ENCODE measurements around the gene P2RY2. TPM values are rescaled to one million over a fixed set of nuclear protein-coding genes. Genes with fewer than 3 reads are reported as not detected.

P2RY2 gene
- total RNA-seq, 1 donor from 2014 or later = 1.4 TPM

GRCh38 chr11:73240190-73240781, 22.2 kb downstream of the P2RY2 start:
- DNase-seq (ENCODE audit: extremely low read depth, low read depth, low spot score) = no peak

- no peak for DNase-seq (ENCODE audit: extremely low read depth, low read depth, low spot score)
Observed at GRCh38 chr11:73241300-73241699, 23.2 kb downstream of the P2RY2 start.

GRCh38 chr11:73242251-73243092, 24.4 kb downstream of the P2RY2 start:
- DNase-seq (ENCODE audit: extremely low read depth, low read depth, low spot score) = peak; percentile 52

- no peak for DNase-seq (ENCODE audit: extremely low read depth, low read depth, low spot score)
Observed at GRCh38 chr11:73243093-73243485, 25.0 kb downstream of the P2RY2 start.

- no peak for DNase-seq (ENCODE audit: extremely low read depth, low read depth, low spot score)
Observed at GRCh38 chr11:73244589-73245240, 26.6 kb downstream of the P2RY2 start.

GRCh38 chr11:73245461-73245860, 27.4 kb downstream of the P2RY2 start:
- DNase-seq (ENCODE audit: extremely low read depth, low read depth, low spot score) = no peak

GRCh38 chr11:73246303-73246702, 28.2 kb downstream of the P2RY2 start:
- DNase-seq (ENCODE audit: extremely low read depth, low read depth, low spot score) = no peak

- no peak for DNase-seq (ENCODE audit: extremely low read depth, low read depth, low spot score)
Observed at GRCh38 chr11:73248526-73249185, 30.6 kb downstream of the P2RY2 start.

GRCh38 chr11:73249304-73249703, 31.2 kb downstream of the P2RY2 start:
- DNase-seq (ENCODE audit: extremely low read depth, low read depth, low spot score) = no peak

GRCh38 chr11:73249853-73250783, 32.0 kb downstream of the P2RY2 start:
- no peak for DNase-seq (ENCODE audit: extremely low read depth, low read depth, low spot score)

GRCh38 chr11:73252577-73253191, 34.6 kb downstream of the P2RY2 start:
- no peak for DNase-seq (ENCODE audit: extremely low read depth, low read depth, low spot score)

- no peak for DNase-seq (ENCODE audit: extremely low read depth, low read depth, low spot score)
Observed at GRCh38 chr11:73257342-73258103, 39.4 kb downstream of the P2RY2 start.

GRCh38 chr11:73258104-73259035, 40.3 kb downstream of the P2RY2 start:
- DNase-seq (ENCODE audit: extremely low read depth, low read depth, low spot score) = no peak

- DNase-seq (ENCODE audit: extremely low read depth, low read depth, low spot score) = no peak
Observed at GRCh38 chr11:73259406-73260126, 41.5 kb downstream of the P2RY2 start.

- no peak for DNase-seq (ENCODE audit: extremely low read depth, low read depth, low spot score)
Observed at GRCh38 chr11:73260127-73260457, 42.0 kb downstream of the P2RY2 start.

GRCh38 chr11:73262851-73263495, 44.9 kb downstream of the P2RY2 start:
- DNase-seq (ENCODE audit: extremely low read depth, low read depth, low spot score) = no peak

- no peak for DNase-seq (ENCODE audit: extremely low read depth, low read depth, low spot score)
Observed at GRCh38 chr11:73263640-73264039, 45.6 kb downstream of the P2RY2 start.
